Eye (tissue), 1 donor: Measurements from ENCODE around the gene TRIM66.

Experiments used
- DNase-seq: peaks from one replicate; pipeline ENCODE4 v3.0.0-alpha.2; 2015

TRIM66 gene

GRCh38 chr11:8604078-8604723 is 78.3 kb downstream of the TRIM66 start:
- peak; percentile 33 for DNase-seq

- no peak for DNase-seq
Observed at GRCh38 chr11:8603696-8604077, 78.8 kb downstream of the TRIM66 start.

- no peak for DNase-seq
Observed at GRCh38 chr11:8601376-8602133, 80.9 kb downstream of the TRIM66 start.

GRCh38 chr11:8598506-8598905 is 84.0 kb downstream of the TRIM66 start:
- DNase-seq = no peak

DNA sequence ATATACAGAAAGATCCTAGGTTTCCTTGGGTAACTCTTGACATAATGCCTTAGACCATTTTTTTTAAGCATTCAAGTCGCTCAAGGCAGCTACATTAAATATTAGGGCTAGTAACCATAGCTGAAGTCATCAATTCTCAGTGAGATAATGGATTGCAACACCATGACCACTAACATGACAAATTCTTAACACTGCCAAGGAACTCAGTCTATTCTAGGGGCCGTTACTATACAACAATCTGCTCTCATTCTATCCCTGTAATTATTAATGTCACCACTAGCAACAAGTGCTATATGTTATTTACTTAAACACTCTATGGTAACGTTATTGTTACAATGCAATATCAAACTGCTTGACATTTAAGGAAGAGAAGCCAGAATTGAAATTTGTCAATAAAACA is 85.3 kb downstream of the TRIM66 start:
- DNase-seq = no peak

GRCh38 chr11:8596504-8597046 is 85.9 kb downstream of the TRIM66 start:
- no peak for DNase-seq

GRCh38 chr11:8593935-8594909 is 88.2 kb downstream of the TRIM66 start, which contains the start of gene STK33:
TSS of gene STK33 (minus strand) at chr11:8594228. CDS start at chr11:8474905, 119,323 bp downstream.
- DNase-seq = peak; percentile 88

GRCh38 chr11:8593455-8593854 is 89.0 kb downstream of the TRIM66 start:
- DNase-seq = no peak

DNA sequence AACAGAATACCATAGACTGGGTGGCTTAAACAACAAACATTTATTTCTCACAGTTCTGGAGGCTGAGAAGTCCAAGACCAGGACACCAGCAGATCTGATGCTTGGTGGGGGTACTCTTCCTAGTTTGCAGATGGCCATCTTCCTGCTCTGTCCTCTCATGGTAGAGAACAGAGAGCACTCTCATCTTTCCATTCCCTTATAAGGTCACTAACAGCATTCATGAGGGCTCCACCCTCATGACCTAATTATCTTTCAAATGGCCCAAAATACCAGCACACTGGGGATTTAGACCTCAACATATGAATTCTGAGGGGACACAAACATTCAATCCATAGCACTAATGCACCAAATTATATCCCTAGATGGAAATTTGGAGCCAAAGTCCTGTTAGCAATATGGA is 94.5 kb downstream of the TRIM66 start:
- no peak for DNase-seq

DNA sequence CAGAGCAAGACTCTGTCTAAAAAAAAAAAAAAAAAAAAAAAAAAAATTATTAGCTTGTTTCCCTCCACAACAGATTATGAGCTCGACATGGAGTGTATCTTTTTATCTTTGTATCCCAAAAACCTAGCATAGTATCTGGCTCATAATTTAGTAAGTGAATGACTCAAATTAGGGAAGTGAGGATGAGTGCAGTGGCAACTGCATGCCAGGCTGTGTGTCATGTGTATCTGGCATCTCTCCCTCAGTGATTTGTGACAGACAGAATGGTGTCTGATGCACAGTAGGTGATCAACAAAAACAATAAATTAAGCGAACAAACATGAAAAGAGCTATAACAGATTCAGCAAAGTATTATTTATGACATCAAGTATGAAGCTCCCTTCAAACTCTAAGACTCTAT is 95.7 kb downstream of the TRIM66 start:
- no peak for DNase-seq

- DNase-seq = no peak
Observed at GRCh38 chr11:8586184-8586583, 96.3 kb downstream of the TRIM66 start.

- DNase-seq = no peak
Observed at GRCh38 chr11:8584511-8584910, 98.0 kb downstream of the TRIM66 start.

- no peak for DNase-seq
Observed at GRCh38 chr11:8584082-8584481, 98.4 kb downstream of the TRIM66 start.

DNA sequence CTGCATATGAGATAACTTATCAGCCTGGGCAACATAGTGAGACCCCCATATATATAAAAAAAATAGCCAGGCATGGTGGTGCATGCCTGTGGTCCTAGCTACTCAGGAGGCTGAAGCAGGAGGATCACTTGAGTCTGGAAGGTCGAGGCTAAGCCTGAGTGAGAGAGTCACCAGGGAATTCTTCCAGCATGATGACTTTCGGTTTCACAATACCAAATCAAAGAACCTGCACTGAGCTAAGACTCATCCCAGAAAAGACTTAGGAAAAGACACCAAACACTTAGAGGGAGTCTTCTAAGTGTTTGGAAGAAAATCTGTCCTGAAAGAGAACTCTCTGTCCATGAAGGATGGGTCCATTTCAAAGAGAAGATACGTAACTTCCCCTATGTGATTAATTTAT is 101.2 kb downstream of the TRIM66 start:
- DNase-seq = no peak

- DNase-seq = no peak
Observed at GRCh38 chr11:8577791-8578581, 104.5 kb downstream of the TRIM66 start.

DNA sequence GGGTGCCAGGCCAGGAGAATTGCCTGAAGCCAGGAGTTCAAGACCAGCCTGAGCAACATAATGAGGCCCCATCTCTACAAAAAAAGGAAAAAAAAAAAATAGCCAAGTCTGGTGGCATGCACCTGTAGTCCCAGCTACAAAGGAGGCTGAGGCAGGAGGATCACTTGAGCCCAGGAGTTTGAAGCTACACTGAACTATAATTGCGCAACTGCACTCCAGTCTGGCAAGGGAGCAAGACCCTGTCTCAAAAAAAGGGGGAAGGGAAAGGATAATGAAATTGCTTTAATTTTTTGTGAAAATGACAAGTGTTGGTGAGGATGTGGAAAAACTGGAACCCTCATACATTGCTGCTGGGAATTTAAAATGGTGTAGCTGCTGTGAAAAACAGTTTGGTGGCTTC is 107.7 kb downstream of the TRIM66 start:
- no peak for DNase-seq

DNA sequence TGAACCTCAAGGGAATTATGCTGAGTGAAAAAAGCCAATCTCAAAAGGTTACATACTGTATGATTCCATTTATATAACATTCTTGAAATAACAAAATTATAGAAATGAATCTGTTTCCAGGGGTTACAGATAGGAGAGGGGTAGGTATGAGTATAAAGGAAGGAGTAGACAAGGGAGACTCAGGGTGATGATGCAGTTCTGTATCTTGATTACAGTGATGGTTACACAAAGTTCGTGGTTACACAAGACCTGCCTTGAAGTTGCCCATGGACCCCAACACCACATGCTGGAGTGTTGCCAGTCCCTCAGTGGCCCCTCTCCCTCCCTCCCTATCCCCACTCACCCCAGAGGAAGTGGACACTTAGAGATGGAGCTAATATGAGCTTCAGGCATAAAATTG is 108.7 kb downstream of the TRIM66 start:
- DNase-seq = no peak

DNA sequence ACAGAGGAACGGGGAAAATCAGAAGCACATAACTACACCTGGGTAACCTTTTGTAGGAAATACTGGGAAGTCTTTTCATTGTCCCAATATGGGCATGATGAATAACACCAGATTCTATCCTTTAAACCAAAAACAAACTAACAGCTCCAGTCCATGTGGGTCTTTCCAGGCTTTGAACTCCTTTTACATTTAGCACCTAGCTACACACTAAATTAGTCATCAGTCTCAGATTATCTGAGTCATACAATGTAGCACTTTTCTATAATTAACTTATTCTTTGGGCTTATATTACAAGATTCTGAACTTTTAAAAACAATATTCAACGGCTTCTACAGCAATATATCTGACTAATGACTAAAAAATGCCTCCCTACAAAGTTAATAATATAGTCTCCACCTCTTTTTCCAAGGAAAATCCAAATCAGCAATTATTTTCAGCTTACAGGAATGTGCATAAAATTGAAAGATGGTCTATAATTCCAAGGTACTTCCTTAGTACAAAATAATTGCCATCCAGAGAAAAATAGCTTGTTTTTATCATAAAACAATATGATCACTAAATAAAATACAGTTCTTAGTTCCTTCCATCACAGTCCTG is 114.8 kb downstream of the TRIM66 start:
- no peak for DNase-seq

DNA sequence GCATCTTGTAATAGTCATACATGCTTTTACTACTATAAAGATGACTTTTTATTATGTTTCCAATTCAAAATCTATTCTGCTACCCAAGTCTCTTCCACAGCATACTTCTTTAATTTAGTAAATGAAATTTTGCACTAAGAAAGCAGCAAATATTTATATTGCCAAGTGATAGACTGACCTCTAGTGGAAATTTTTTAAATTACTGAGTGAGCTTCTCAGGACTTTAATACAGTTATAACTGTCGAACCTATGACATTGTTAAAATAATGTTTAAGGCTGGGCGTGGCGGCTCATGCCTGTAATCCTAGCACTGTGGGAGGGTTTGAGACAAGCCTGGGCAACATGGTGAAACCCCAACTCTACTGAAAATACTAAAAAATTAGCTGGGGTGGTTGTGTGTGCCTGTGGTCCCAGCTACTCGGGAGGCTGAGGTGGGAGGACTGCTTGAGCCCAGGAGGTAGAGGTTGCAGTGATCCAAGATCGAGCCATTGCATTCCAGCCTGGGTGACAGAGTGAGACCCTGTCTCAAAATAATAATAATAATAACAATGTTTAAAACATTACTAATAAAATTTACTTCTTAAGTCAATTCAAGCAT is 115.8 kb downstream of the TRIM66 start:
- peak; percentile 84 for DNase-seq

DNA sequence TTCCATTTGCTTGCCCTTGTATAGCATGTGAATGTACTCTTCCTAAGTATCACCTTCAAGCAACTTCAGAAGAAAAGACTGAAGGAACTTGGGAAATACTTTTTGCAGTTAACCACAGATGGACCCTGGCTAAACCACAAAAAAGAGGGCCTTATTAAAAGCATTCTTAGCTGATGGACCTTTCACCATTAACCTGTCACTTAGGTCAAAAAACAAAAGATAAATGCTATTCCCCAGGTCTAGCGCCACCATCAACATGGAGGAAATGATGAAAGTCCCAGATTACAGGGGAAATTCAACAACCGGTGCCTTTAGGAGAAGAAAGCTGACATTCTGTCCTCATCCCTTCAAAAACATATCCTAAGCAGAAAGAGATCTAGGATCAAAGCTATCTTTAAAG is 117.9 kb downstream of the TRIM66 start:
- DNase-seq = no peak
